SHP77 (cell line): ENCODE data around the gene NME7.

ENCODE experiments used
- DNase-seq, 2 experiments: peaks; one replicate each; lab custom pipeline; 2025; lab: John Stamatoyannopoulos, UW

The NME7 gene

GRCh38 chr1:169155675-169156074 is 211.9 kb downstream of the NME7 start:
- no peak for DNase-seq

- DNase-seq = no peak
Measured at GRCh38 chr1:169151338-169151837, 216.2 kb downstream of the NME7 start.

GRCh38 chr1:169150641-169151337 is 216.8 kb downstream of the NME7 start:
- DNase-seq = no peak

GRCh38 chr1:169149555-169150286 is 217.9 kb downstream of the NME7 start:
- DNase-seq = no peak

- DNase-seq = no peak
Measured at GRCh38 chr1:169148472-169149252, 218.9 kb downstream of the NME7 start.

GRCh38 chr1:169146576-169147214 is 220.9 kb downstream of the NME7 start:
- no peak for DNase-seq

GRCh38 chr1:169144941-169145626 is 222.5 kb downstream of the NME7 start:
- no peak for DNase-seq

GRCh38 chr1:169143984-169144383 is 223.6 kb downstream of the NME7 start:
- DNase-seq = no peak

GRCh38 chr1:169143346-169143745 is 224.3 kb downstream of the NME7 start:
- no peak for DNase-seq

- DNase-seq = no peak
Measured at GRCh38 chr1:169142129-169142528, 225.5 kb downstream of the NME7 start.

GRCh38 chr1:169141356-169141755 is 226.2 kb downstream of the NME7 start:
- no peak for DNase-seq

- no peak for DNase-seq
Measured at GRCh38 chr1:169138866-169139670, 228.5 kb downstream of the NME7 start.

GRCh38 chr1:169137357-169137756 is 230.2 kb downstream of the NME7 start:
- DNase-seq = no peak

GRCh38 chr1:169133801-169134502 is 233.6 kb downstream of the NME7 start:
- no peak for DNase-seq

GRCh38 chr1:169133228-169133576 is 234.4 kb downstream of the NME7 start:
- no peak for DNase-seq

- no peak for DNase-seq
Measured at GRCh38 chr1:169132512-169133227, 234.9 kb downstream of the NME7 start.

- DNase-seq = no peak
Measured at GRCh38 chr1:169130683-169131082, 236.9 kb downstream of the NME7 start.

GRCh38 chr1:169129109-169129784 is 238.3 kb downstream of the NME7 start:
- DNase-seq = no peak

GRCh38 chr1:169128562-169128961 is 239.0 kb downstream of the NME7 start:
- no peak for DNase-seq
